Measurements from ENCODE around the gene MARCHF3. TPM values are rescaled to one million over a fixed set of nuclear protein-coding genes. Genes with fewer than 3 reads are reported as not detected.

Gene MARCHF3
- total and polyA plus RNA-seq, 2 donors from 2014 or later, result 1.5 to 8.0 TPM

DNA sequence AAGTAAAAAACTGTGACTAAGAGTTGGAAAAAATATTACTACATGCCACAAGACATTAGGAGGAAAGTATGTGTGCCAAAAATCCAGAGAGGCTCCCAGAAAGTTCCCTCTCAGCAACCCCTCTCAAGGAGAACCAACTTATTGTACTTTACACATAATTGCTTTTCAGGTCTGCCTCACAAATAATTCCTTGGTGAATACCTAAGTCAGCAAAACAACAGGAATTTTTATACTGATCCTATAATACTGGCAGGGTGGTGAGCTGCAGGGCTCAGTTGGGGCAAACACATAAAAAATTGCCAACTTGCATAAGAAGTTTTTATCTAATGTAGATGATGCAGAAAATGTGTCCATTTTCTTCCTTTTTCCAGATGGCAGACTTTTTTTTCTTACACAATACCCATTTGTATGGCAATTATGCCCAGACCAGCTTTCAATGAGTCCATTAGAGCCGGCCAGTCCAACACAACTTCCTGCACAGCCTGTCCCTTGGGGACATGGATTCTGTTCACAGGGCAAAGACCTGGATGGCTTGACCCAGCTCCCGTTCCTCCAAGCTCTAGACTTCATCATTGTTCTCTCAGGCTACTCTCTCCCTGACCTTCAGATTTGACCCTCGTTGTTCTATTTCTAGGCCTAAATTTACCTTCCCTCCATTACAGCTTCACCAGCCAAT, 31.3 kb downstream of the MARCHF3 start:
- no peaks in the 10 kb centered on the region for H3K36me3 ChIP-seq (ENCODE audit: control insufficient read depth in 2 of 3, insufficient read depth in 3 of 3, low read length in 3 of 3)
- FAIRE-seq (no peak), DNase-seq (no peak)
- TF ChIP-seq, protein P1, sequence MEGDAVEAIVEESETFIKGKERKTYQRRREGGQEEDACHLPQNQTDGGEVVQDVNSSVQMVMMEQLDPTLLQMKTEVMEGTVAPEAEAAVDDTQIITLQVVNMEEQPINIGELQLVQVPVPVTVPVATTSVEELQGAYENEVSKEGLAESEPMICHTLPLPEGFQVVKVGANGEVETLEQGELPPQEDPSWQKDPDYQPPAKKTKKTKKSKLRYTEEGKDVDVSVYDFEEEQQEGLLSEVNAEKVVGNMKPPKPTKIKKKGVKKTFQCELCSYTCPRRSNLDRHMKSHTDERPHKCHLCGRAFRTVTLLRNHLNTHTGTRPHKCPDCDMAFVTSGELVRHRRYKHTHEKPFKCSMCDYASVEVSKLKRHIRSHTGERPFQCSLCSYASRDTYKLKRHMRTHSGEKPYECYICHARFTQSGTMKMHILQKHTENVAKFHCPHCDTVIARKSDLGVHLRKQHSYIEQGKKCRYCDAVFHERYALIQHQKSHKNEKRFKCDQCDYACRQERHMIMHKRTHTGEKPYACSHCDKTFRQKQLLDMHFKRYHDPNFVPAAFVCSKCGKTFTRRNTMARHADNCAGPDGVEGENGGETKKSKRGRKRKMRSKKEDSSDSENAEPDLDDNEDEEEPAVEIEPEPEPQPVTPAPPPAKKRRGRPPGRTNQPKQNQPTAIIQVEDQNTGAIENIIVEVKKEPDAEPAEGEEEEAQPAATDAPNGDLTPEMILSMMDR (IDR thresholded peaks at IDR 0.05; ENCODE audit: borderline replicate concordance, extremely low read depth, insufficient read depth), result no peak
- H3K9ac ChIP-seq (ENCODE audit: low read length in 3 of 3), result no peak overlapping the region
- no peaks in the 10 kb centered on the region for H3K9me3 ChIP-seq (ENCODE audit: control insufficient read depth in 2 of 3, insufficient read depth in 1 of 3, low read length in 3 of 3)
- H3K27me3 ChIP-seq (ENCODE audit: control insufficient read depth, insufficient read depth, low read length), result no peaks in the 10 kb centered on the region
- no peak overlapping the region for H3K4me3 ChIP-seq (ENCODE audit: low read length in 3 of 3)
- H3K4me1 ChIP-seq (ENCODE audit: control insufficient read depth in 2 of 3, insufficient read depth in 2 of 3, low read depth in 1 of 3, low read length in 3 of 3), result no peaks in the 10 kb centered on the region
- no peak overlapping the region for H3K27ac ChIP-seq (ENCODE audit: low read depth in 2 of 2, low read length in 2 of 2)
- intact Hi-C loops (cut with DNase I), result no loop called here

DNA sequence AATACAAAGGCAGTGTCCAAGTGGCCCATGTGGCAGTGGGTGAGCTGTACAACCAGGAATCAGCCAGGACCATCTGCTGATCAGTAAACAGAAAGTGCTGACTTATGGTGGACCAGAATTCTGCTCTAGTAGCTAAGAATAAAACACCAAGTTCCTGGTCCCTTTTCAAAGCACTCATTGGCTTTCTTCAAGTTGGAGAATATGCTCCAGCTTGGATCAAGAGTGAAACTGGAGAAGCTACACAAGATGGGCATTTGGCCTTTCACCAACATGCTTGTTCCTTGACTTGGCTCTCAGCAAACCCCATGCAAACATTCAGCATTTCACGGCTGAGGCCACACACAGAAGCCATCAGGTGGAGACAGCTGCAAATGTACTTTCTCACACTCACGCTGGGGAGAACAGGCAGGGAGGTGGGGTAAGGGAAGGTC, 32.1 kb downstream of the MARCHF3 start:
- Histone ChIP-seq H3K4me1 (ENCODE audit: control insufficient read depth in 2 of 3, insufficient read depth in 2 of 3, low read depth in 1 of 3, low read length in 3 of 3) (no peaks in the 10 kb centered on the region), H3K27me3 (ENCODE audit: control insufficient read depth, insufficient read depth, low read length) (no peaks in the 10 kb centered on the region), H3K9me3 (ENCODE audit: control insufficient read depth in 2 of 3, insufficient read depth in 1 of 3, low read length in 3 of 3) (no peaks in the 10 kb centered on the region), H3K9ac (ENCODE audit: low read length in 3 of 3) (no peak overlapping the region), H3K27ac (ENCODE audit: low read depth in 2 of 2, low read length in 2 of 2) (no peak overlapping the region), H3K36me3 (ENCODE audit: control insufficient read depth in 2 of 3, insufficient read depth in 3 of 3, low read length in 3 of 3) (no peaks in the 10 kb centered on the region), H3K4me3 (ENCODE audit: low read length in 3 of 3) (no peak overlapping the region)
- DNase-seq (no peak), FAIRE-seq (no peak)
- TF ChIP-seq, protein P1 (IDR thresholded peaks at IDR 0.05; ENCODE audit: borderline replicate concordance, extremely low read depth, insufficient read depth), result no peak
- intact Hi-C loops (cut with DNase I), result no loop called here

DNA sequence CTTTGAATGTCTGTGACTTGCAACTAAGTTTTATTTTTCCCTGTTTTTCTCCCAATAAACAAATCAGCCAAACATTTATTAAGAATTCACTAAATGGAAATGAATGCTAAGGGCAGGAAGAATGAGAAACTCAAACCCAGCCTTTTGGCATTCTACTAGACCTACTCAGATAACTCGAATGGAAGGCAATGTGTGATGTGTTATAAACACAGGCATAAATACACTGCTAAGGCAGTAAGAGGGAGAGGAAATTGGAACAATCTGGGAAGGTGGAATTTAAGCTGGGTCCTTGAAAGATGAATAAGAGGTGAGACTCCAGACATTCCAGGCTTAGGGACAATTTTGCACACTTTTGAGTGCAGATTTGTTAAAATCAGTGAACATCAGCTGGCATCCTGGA, 34.7 kb downstream of the MARCHF3 start:
- intact Hi-C loops (cut with DNase I), result no loop called here
- H3K4me3 ChIP-seq (ENCODE audit: low read length in 3 of 3), result no peak overlapping the region
- H3K9me3 ChIP-seq (ENCODE audit: control insufficient read depth in 2 of 3, insufficient read depth in 1 of 3, low read length in 3 of 3), result no peaks in the 10 kb centered on the region
- TF ChIP-seq, protein P1 (IDR thresholded peaks at IDR 0.05; ENCODE audit: borderline replicate concordance, extremely low read depth, insufficient read depth), result no peak
- no peak overlapping the region for H3K9ac ChIP-seq (ENCODE audit: low read length in 3 of 3)
- H3K27ac ChIP-seq (ENCODE audit: low read depth in 2 of 2, low read length in 2 of 2), result no peak overlapping the region
- FAIRE-seq, result no peak
- no peaks in the 10 kb centered on the region for H3K27me3 ChIP-seq (ENCODE audit: control insufficient read depth, insufficient read depth, low read length)
- no peak for DNase-seq
- no peaks in the 10 kb centered on the region for H3K4me1 ChIP-seq (ENCODE audit: control insufficient read depth in 2 of 3, insufficient read depth in 2 of 3, low read depth in 1 of 3, low read length in 3 of 3)
- no peaks in the 10 kb centered on the region for H3K36me3 ChIP-seq (ENCODE audit: control insufficient read depth in 2 of 3, insufficient read depth in 3 of 3, low read length in 3 of 3)

DNA sequence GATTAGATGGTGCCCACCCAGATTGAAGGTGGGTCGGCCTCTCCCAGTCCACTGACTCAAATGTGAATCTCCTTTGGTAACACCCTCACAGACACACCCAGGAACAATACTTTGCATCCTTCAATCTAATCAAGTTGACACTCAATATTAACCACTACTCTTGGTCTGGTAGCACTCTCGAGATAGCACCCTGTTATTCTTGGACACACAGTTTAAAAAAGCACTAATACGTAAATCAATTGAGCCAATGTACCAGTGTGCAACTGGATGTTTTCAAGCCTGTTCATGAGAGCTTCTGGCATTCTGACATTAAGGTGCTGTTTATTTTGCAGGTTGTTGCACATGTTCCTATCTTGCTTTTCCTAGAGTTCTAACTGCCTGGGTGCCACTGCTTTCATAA, 35.3 kb downstream of the MARCHF3 start:
- Histone ChIP-seq H3K4me1 (ENCODE audit: control insufficient read depth in 2 of 3, insufficient read depth in 2 of 3, low read depth in 1 of 3, low read length in 3 of 3) (no peaks in the 10 kb centered on the region), H3K27me3 (ENCODE audit: control insufficient read depth, insufficient read depth, low read length) (no peaks in the 10 kb centered on the region), H3K4me3 (ENCODE audit: low read length in 3 of 3) (no peak overlapping the region), H3K36me3 (ENCODE audit: control insufficient read depth in 2 of 3, insufficient read depth in 3 of 3, low read length in 3 of 3) (no peaks in the 10 kb centered on the region), H3K9ac (ENCODE audit: low read length in 3 of 3) (no peak overlapping the region), H3K27ac (ENCODE audit: low read depth in 2 of 2, low read length in 2 of 2) (no peak overlapping the region), H3K9me3 (ENCODE audit: control insufficient read depth in 2 of 3, insufficient read depth in 1 of 3, low read length in 3 of 3) (no peaks in the 10 kb centered on the region)
- TF ChIP-seq, protein P1 (IDR thresholded peaks at IDR 0.05; ENCODE audit: borderline replicate concordance, extremely low read depth, insufficient read depth), result no peak
- intact Hi-C loops (cut with DNase I), result no loop called here
- FAIRE-seq, result no peak
- DNase-seq, result no peak
